Adipose tissue (tissue), 3 donors: ENCODE results near the gene ADAMTS13. TPM values are rescaled to one million over a fixed set of nuclear protein-coding genes. Genes with fewer than 3 reads are reported as not detected.
"Not testable (repeated sequence)": the region's sequence is repeated elsewhere in the genome, so short reads cannot be mapped to it uniquely, and the experiment has no call there.

Experiments used
- H3K27ac ChIP-seq: one replicate; pipeline ENCODE4 v1.5.1; 2013; ENCODE audit warnings: low read depth, low read length
- WGBS, 3 donors: extraction: QIAGEN DNeasy Blood & Tissue Kit; methylation state at CpG; one replicate each; pipeline ENCODE4 v1.1.7; 2013; 5-methylcytosine and 5-hydroxymethylcytosine counted together
- polyA plus RNA-seq, 3 donors: library from polyadenylated mRNA; stranded (reverse); fragments of 200-250 nt; gene quantifications; one replicate each; pipeline ENCODE4 v1.2.3, GENCODE V29; 2013
- donor health status: healthy with polysubstance abuse.
- donor health status: Bipolar disorder and iron deficiency.
- donor health status: healthy.

ADAMTS13 gene
- polyA plus RNA-seq, 3 donors = 2.7 to 4.2 (median 2.7) TPM

- WGBS, 3 donors = 67 to 70% (median 68%) methylated on average over 5 of the region's 5 CpGs
- H3K27ac ChIP-seq = no peak overlapping the region
Measured at GRCh38 chr9:133441571-133441970, 19.4 kb downstream of the ADAMTS13 start.

GRCh38 chr9:133443248-133443647 lies 21.1 kb downstream of the ADAMTS13 start:
- 84 to 95% (median 95%) methylated on average over 10 to 15 of the region's 15 CpGs for WGBS, 3 donors
- H3K27ac ChIP-seq = no peak overlapping the region

GRCh38 chr9:133443982-133444381 lies 21.8 kb downstream of the ADAMTS13 start:
- 86 to 91% (median 86%) methylated on average over 8 of the region's 8 CpGs for WGBS, 3 donors
- no peak overlapping the region for H3K27ac ChIP-seq

GRCh38 chr9:133445293-133445969 lies 23.3 kb downstream of the ADAMTS13 start:
- 77 to 87% (median 83%) methylated on average over 23 of the region's 23 CpGs for WGBS, 3 donors

GRCh38 chr9:133448487-133448972 lies 26.4 kb downstream of the ADAMTS13 start:
- no peak overlapping the region for H3K27ac ChIP-seq
- 66 to 75% (median 74%) methylated on average over 10 to 13 of the region's 13 CpGs for WGBS, 3 donors

More at GRCh38 chr9:133445293-133445969, 23.3 kb downstream of the ADAMTS13 start:
- no peak overlapping the region for H3K27ac ChIP-seq

GRCh38 chr9:133449760-133450159 lies 27.6 kb downstream of the ADAMTS13 start:
- WGBS, 3 donors = 88 to 94% (median 90%) methylated on average over 12 of the region's 12 CpGs
- H3K27ac ChIP-seq = no peak overlapping the region

GRCh38 chr9:133451865-133452264 lies 29.7 kb downstream of the ADAMTS13 start:
- 94 to 99% (median 96%) methylated on average over 5 of the region's 5 CpGs for WGBS, 3 donors
- not testable (repeated sequence) for H3K27ac ChIP-seq

GRCh38 chr9:133452562-133452961 lies 30.4 kb downstream of the ADAMTS13 start:
- no peak overlapping the region for H3K27ac ChIP-seq
- 87 to 90% (median 87%) methylated on average over 7 of the region's 7 CpGs for WGBS, 3 donors

GRCh38 chr9:133453651-133454050 lies 31.5 kb downstream of the ADAMTS13 start:
- 80 to 85% (median 80%) methylated on average over 11 of the region's 11 CpGs for WGBS, 3 donors

GRCh38 chr9:133454325-133454724 lies 32.2 kb downstream of the ADAMTS13 start:
- H3K27ac ChIP-seq = no peak overlapping the region
- WGBS, 3 donors = 81 to 92% (median 89%) methylated on average over 19 of the region's 19 CpGs

More at GRCh38 chr9:133453651-133454050, 31.5 kb downstream of the ADAMTS13 start:
- H3K27ac ChIP-seq = no peak overlapping the region

- WGBS, 3 donors = 92 to 97% (median 92%) methylated on average over 20 of the region's 20 CpGs
- no peak overlapping the region for H3K27ac ChIP-seq
Measured at GRCh38 chr9:133454943-133455673, 32.9 kb downstream of the ADAMTS13 start.

GRCh38 chr9:133455936-133456335 lies 33.8 kb downstream of the ADAMTS13 start:
- H3K27ac ChIP-seq = no peak overlapping the region
- WGBS, 3 donors = 94 to 96% (median 95%) methylated on average over 11 of the region's 11 CpGs

- no peak overlapping the region for H3K27ac ChIP-seq
- WGBS, 3 donors = 92 to 95% (median 93%) methylated on average over 9 of the region's 9 CpGs
Measured at GRCh38 chr9:133456409-133456808, 34.2 kb downstream of the ADAMTS13 start.

- H3K27ac ChIP-seq = no peak overlapping the region
- 86 to 92% (median 90%) methylated on average over 13 of the region's 13 CpGs for WGBS, 3 donors
Measured at GRCh38 chr9:133457233-133457632, 35.1 kb downstream of the ADAMTS13 start.

- 94 to 97% (median 95%) methylated on average over 11 of the region's 11 CpGs for WGBS, 3 donors
- H3K27ac ChIP-seq = no peak overlapping the region
Measured at GRCh38 chr9:133457748-133458147, 35.6 kb downstream of the ADAMTS13 start.

- 65 to 67% (median 67%) methylated on average over 16 of the region's 16 CpGs for WGBS, 3 donors
- H3K27ac ChIP-seq = no peak overlapping the region
Measured at GRCh38 chr9:133458643-133459312, 36.6 kb downstream of the ADAMTS13 start.

GRCh38 chr9:133459476-133460404 lies 37.6 kb downstream of the ADAMTS13 start, which contains the start of gene CACFD1:
CACFD1 (plus strand) TSS chr9:133459978; CDS start chr9:133460067, 89 bp downstream.
- no peak within 1 kb of the TSS for H3K27ac ChIP-seq
- 0 to 1% (median 1%) methylated on average over 69 to 86 of the region's 86 CpGs for WGBS, 3 donors
